GM18508 (cell line): ENCODE results near the gene VAMP4.

Experiments used
- ATAC-seq: cut with Tn5 transposase; IDR thresholded peaks from one replicate; pipeline ENCODE4 v1.9.1; 2021; ENCODE audit warnings: moderate number of reproducible peaks; ENCODE audit not compliant: insufficient read depth, unreplicated experiment

VAMP4 gene

GRCh38 chr1:171654942-171655745, 86.7 kb downstream of the VAMP4 start:
- ATAC-seq = no peak

GRCh38 chr1:171654201-171654941, 87.5 kb downstream of the VAMP4 start:
- ATAC-seq = no peak

GRCh38 chr1:171653796-171654195, 88.1 kb downstream of the VAMP4 start:
- no peak for ATAC-seq

- ATAC-seq = no peak
Observed at GRCh38 chr1:171652234-171652822, 89.5 kb downstream of the VAMP4 start, which contains the start of gene MYOC. MYOC (minus strand) TSS chr1:171652688; CDS start chr1:171652611, 77 bp downstream.
